ENCODE data around the gene ABRACL. TPM values are rescaled to one million over a fixed set of nuclear protein-coding genes. Genes with fewer than 3 reads are reported as not detected.

ABRACL gene
- total and polyA plus RNA-seq, 2 of the 8 experiments (the other 6 are each of a cell fraction or from before 2014, with no cell fraction given), result 103 to 167 TPM

DNA sequence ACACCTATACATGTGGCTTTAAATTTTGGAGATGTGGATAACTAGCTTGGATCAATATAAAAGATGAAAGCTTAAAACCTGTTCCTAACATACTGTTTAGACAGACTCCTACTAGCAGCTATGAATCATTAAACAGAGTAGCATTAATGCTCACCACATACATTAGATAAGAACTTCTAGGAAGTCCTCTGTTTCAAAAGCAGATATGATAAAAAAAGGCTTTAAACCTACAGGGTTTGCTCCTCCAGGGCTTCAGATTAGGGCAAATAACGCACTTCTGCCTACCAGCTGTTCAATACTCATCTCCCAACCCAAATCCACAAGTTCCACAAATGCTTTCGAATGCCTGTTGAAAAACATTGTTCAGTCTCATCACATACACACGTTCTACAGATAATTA, 42.0 kb upstream of the ABRACL start:
- no peaks in the 10 kb centered on the region for H3K36me3 ChIP-seq (ENCODE audit: control insufficient read depth in 2 of 4, insufficient read depth in 4 of 4, low read length in 3 of 4)
- no peak overlapping the region for H2BK12ac ChIP-seq (ENCODE audit: low read depth, low read length)
- no peak overlapping the region for H3K18ac ChIP-seq (ENCODE audit: extremely low read depth, low read length)
- H3K9me3 ChIP-seq (ENCODE audit: insufficient read depth in 2 of 2, low read depth in 1 of 2, low read length in 1 of 2), result no peaks in the 10 kb centered on the region
- H4K8ac ChIP-seq (ENCODE audit: extremely low read depth, insufficient read depth, low read length), result no peak overlapping the region
- peak overlapping the region; percentile 67 to 85 for H3K4me2 ChIP-seq (ENCODE audit: insufficient read depth in 1 of 2, low read depth in 2 of 2, low read length in 2 of 2)
- no peak overlapping the region for H2BK5ac ChIP-seq (ENCODE audit: low read depth, low read length)
- H3K14ac ChIP-seq (ENCODE audit: insufficient read length), result no peak overlapping the region
- H2BK20ac ChIP-seq (ENCODE audit: low read length), result no peak overlapping the region
- CTCF ChIA-PET (ENCODE audit: partially characterized antibody), result interaction anchor here (0.7 to 1.6 kb wide), 7 partner anchors 12 to 235 kb away, joined by 3 to 5 read pairs (median 4); no protein-coding TSS in a partner anchor
- no peak for TF ChIP-seq CHD1 (IDR thresholded peaks at IDR 0.05; ENCODE audit: low read depth, low read length)
- TF ChIP-seq, protein P1, sequence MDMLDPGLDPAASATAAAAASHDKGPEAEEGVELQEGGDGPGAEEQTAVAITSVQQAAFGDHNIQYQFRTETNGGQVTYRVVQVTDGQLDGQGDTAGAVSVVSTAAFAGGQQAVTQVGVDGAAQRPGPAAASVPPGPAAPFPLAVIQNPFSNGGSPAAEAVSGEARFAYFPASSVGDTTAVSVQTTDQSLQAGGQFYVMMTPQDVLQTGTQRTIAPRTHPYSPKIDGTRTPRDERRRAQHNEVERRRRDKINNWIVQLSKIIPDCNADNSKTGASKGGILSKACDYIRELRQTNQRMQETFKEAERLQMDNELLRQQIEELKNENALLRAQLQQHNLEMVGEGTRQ (IDR thresholded peaks at IDR 0.05; ENCODE audit: low read length), result no peak
- no peak for TF ChIP-seq EGR1 (IDR thresholded peaks at IDR 0.05; ENCODE audit: borderline replicate concordance, low read depth, low read length)
- TF ChIP-seq SUZ12 (IDR thresholded peaks at IDR 0.05; ENCODE audit: low read length), result no peak
- TF ChIP-seq JUND (IDR thresholded peaks at IDR 0.05; ENCODE audit: low read length), result no peak
- H3K56ac ChIP-seq (replicated peaks; ENCODE audit: insufficient read length, low read depth, low read length), result no peak overlapping the region
- H3K27me3 ChIP-seq (replicated peaks in 1 of 4; ENCODE audit: control insufficient read depth in 3 of 4, extremely low read depth in 1 of 4, insufficient read depth in 3 of 4, low read length in 3 of 4), result no peaks in the 10 kb centered on the region
- H3K4ac ChIP-seq (replicated peaks; ENCODE audit: insufficient read length, low read depth, low read length), result no peak overlapping the region
- POLR2A ChIA-PET (ENCODE audit: partially characterized antibody), result interaction anchor here (0.7 to 2.6 kb wide), 12 partner anchors 11 to 169 kb away, joined by 3 to 20 read pairs (median 4); no protein-coding TSS in a partner anchor
- no peak overlapping the region for H2AK5ac ChIP-seq (ENCODE audit: low read depth, low read length)
- H4K91ac ChIP-seq (replicated peaks; ENCODE audit: insufficient read length, low read length), result no peak overlapping the region
- no peak for FAIRE-seq
- peaks cover 28 to 59% of the 10 kb centered on the region in 2 experiments for H3K79me2 ChIP-seq (ENCODE audit: control insufficient read depth in 1 of 2, insufficient read depth in 2 of 2, low read length in 2 of 2)
- H2BK120ac ChIP-seq (replicated peaks; ENCODE audit: low read depth, low read length), result no peak overlapping the region
- H2AFZ ChIP-seq (ENCODE audit: low read length), result no peak overlapping the region
- H3K9ac ChIP-seq (replicated peaks in 1 of 4; ENCODE audit: extremely low read depth in 1 of 4, low read depth in 3 of 4, low read length in 3 of 4), result peak overlapping the region in 1 of 4 experiments; percentile 55; a peak in 1 of 7 replicates
- H3K4me1 ChIP-seq (replicated peaks in 1 of 4; ENCODE audit: control insufficient read depth in 3 of 4, insufficient read depth in 4 of 4, low read length in 3 of 4), result peaks cover 3 to 6% (median 6%) of the 10 kb centered on the region in 4 experiments; a peak in 4 of 7 replicates
- H3K27ac ChIP-seq (ENCODE audit: low read depth, low read length), result no peak overlapping the region
- H3K23ac ChIP-seq (ENCODE audit: insufficient read length), result no peak overlapping the region
- H3K79me1 ChIP-seq (ENCODE audit: low read depth, low read length), result peaks cover 3% of the 10 kb centered on the region; the same call in 1 of the 2 replicates
- H4K20me1 ChIP-seq (replicated peaks in 1 of 2; ENCODE audit: control insufficient read depth in 1 of 2, insufficient read depth in 2 of 2, low read length in 2 of 2), result peaks cover 3 to 5% of the 10 kb centered on the region in 2 experiments
- no peaks in the 10 kb centered on the region; the same call in 1 of the 2 replicates for H3K23me2 ChIP-seq (ENCODE audit: low read depth, low read length)
- no peak for DNase-seq (ENCODE audit: low read depth in 1 of 2, low spot score in 2 of 2)
- WGBS, 2 experiments (ENCODE audit: extremely low coverage in 1 of 2, insufficient coverage in 1 of 2, insufficient read length in 1 of 2, insufficient replicate concordance in 2 of 2, low coverage in 1 of 2, low lambda C conversion rate in 2 of 2, missing lambda C conversion rate in 1 of 2), result 10% methylated on average over 3 of the region's 3 CpGs; no CpG with 5 or more reads in 1 of the 2 experiments
- H4K5ac ChIP-seq (ENCODE audit: insufficient read length, low read depth, low read length), result no peak overlapping the region
- no peak overlapping the region for H2BK15ac ChIP-seq (ENCODE audit: low read length)
- peak overlapping the region; percentile 77 to 97 (median 82) for H3K4me3 ChIP-seq (ENCODE audit: extremely low read depth in 1 of 4, insufficient read depth in 2 of 4, low read depth in 3 of 4, low read length in 4 of 4)
